Hippocampal formation (tissue), 2 donors: ENCODE measurements around the gene COL8A1.
A peak's percentile ranks its signal among the peaks of the same experiment; 100 is the strongest.
"Not testable (repeated sequence)": the region's sequence is repeated elsewhere in the genome, so short reads cannot be mapped to it uniquely, and the experiment has no call there.

Source experiments
- DNase-seq, 2 donors: peaks; one replicate each; lab custom pipeline; 2025; lab: John Stamatoyannopoulos, UW

The COL8A1 gene

DNA sequence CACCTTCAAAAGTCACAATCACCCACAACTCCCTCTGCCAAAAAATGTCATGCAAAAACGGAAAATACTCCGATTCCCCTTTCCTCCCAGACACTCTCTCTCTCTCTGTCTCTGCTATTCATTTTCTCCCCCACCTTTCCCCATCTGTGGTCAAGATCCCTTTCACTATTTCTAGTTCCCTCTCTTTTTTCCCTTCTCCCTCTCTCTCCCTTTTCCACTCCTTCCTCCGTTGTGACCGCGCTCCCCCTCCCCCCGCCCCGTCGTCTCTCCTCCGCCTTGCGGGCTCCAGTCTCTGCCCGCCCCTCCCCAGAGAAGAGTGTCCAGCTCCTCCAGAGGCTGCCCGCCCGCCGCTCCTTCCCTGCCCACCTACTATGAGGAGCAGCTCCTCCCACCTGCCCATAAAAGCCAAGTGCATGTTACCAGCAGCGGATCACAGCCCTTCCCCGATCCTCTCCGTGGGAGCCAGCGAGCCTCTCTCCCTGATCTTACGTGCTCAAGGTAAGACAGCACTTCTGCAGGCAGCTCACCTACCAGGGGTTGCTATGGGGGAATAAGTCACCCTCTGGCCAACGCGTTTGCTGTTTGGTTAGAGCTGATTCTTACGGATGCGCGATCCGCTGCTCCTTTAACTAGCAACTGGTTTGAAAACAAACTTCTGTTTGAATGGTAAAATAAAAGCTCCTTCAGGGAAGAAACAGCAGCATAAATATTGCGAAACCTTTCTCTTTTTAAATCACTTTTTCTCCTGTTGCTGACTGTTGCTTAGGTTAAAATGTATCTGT is at the start of gene COL8A1:
Gene COL8A1 (plus strand): TSS at position 428 of the 782 bp plus-strand sequence. CDS start 152,089 bp downstream, outside the sequence.
- no peak for DNase-seq

DNA sequence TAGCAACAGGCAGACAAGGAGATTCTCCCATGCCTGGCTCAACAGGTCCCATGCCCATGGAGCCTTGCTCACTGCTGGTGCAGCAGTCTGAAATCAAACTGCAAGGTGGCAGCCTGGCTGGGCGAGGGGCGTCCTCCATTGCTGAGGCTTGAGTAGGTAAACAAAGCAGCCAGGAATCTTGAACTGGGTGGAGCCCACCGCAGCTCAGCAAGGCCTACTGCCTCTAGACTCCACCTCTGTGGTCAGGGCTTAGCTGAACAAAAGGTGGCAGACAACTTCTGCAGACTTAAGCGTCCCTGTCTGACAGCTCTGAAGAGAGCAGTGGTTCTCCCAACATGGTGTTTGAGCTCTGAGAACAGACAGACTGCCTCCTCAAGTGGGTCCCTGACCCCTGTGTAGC is 49.2 kb upstream of the COL8A1 start:
- DNase-seq: not testable (repeated sequence)

DNA sequence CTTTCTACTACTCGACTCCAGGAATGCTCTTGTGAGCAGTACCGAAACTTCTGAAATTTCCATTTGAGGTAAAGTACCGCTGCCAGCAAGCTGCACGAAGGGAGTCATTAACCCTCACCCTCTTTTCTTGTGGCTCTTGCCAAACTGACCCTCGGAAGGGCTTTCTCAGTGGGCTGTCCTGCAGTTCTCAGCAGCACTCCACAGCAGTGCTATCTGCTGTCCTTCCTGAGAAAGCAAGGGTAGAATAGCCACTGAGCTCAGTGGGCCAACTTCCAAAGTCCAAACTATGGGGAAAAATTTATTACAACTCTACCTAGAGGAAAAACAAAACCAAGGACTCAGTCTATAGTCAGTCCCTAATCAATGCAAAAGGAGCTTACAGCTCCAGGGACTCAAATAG is 38.5 kb upstream of the COL8A1 start:
- no peak for DNase-seq

GRCh38 chr3:99601515-99601914 is 36.9 kb upstream of the COL8A1 start:
- DNase-seq: no peak

DNA sequence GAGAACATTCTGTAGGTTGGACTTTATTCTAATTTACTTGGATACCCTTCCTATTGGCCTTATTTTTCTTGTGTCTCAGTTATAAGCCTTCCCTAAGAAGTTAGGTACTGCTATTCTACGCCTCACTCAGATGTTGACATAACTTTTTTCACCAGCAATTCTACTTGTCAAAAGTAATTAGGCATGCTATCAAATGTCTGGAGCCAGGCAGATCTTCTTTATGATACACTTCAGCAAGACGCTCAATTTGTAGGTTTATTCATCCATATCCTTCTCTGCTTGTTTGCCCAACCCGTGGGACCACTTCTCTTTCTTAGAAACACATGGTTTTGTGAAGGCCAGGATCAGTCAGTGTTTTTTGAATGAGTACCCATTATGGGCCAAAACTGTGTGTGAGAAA is 36.2 kb upstream of the COL8A1 start:
- DNase-seq: no peak

DNA sequence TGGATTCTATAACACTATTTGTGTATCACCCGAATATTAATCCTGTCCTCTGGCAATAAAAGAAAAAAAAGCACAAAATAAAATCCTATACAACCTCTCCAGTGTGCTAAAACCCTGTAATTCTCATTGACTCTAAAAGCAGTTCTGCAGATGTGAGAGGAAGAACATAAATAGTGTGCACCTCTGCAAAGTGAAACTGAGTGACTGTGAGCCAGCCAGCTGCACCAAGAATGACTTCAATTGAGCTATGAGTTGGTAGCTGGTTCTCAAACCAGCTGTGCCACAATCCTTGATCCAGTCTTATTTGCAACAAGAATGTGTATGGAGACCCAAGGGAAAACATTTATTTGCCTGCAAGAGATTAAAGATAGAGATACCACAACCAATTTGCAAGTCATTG is 31.2 kb upstream of the COL8A1 start:
- no peak for DNase-seq

- no peak for DNase-seq
Measured at GRCh38 chr3:99614768-99615167, 23.6 kb upstream of the COL8A1 start.

- no peak for DNase-seq
Measured at GRCh38 chr3:99620077-99620767, 18.2 kb upstream of the COL8A1 start.

- no peak for DNase-seq
Measured at GRCh38 chr3:99620976-99621375, 17.4 kb upstream of the COL8A1 start.

DNA sequence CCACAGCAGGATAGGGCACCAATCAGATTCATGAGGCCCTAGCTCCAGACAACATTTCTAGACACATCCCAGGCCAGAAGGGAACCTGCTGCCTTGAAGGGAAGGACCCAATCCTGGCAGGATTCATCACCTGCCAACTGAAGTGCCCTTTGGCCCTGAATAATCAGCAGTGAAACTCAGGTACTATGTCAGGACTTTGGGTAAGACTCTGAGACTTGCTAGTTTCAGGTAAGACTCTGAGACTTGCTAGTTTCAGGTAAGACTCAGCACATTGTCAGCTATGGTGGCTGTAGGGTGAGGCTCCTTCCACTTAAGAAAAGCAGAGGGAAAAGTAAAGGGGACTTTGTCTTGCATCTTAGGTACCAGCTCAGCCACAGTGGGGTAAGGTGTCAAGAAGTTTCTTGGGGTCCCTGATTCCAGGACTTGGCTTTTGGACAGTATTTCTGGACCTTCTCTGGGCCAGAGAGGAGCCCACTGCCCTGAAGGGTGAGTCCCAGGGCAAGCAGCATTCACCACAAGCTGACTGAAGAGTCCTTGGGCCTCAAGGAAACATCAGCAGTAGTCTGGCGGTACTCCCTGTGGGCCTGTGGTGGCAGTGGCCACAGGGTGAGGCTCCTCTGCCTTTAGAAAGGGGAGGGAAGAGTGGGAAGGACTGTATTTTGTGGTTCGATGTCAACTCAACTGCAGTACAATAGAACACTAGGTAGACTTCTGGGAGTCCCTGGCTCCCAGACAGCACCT is 13.7 kb upstream of the COL8A1 start:
- no peak for DNase-seq

DNA sequence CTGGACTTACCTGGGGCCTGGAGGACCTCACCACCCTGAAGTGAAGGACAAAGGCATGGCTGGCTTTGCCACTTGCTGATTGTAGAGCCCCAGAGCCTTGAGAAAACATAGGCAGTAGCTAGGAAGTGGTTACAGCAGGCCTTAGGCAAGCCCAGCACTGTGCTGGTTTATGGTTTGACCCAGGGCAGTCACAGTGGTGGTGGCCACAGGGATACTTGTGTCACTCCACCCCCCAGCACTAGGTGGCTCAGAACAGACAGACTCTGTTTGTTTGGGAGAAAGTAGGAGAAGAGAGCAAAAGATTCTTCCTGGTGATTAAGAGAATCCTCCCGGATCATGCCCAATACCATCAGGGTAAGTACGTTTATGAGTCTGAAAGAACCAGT is 13.2 kb upstream of the COL8A1 start:
- DNase-seq: no peak

- DNase-seq: no peak
Measured at GRCh38 chr3:99625643-99626416, 12.6 kb upstream of the COL8A1 start.

DNA sequence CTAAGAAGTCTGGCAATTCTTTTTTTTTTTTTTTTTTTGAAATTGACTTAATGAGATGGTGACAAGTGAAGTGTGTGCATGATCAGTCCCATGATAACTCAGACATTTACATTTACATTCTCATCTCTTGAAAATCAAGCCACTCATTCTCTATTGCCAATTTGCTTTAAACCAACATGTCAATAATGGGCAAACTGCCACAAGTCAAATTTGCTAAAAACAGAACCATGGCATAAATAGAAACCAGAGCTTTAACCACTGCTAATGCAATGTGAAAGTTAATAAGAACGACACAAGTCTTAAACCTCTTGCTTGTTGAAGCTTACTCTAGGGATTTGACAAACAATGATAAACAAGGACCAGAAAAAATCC is 12.0 kb upstream of the COL8A1 start:
- DNase-seq: no peak

DNA sequence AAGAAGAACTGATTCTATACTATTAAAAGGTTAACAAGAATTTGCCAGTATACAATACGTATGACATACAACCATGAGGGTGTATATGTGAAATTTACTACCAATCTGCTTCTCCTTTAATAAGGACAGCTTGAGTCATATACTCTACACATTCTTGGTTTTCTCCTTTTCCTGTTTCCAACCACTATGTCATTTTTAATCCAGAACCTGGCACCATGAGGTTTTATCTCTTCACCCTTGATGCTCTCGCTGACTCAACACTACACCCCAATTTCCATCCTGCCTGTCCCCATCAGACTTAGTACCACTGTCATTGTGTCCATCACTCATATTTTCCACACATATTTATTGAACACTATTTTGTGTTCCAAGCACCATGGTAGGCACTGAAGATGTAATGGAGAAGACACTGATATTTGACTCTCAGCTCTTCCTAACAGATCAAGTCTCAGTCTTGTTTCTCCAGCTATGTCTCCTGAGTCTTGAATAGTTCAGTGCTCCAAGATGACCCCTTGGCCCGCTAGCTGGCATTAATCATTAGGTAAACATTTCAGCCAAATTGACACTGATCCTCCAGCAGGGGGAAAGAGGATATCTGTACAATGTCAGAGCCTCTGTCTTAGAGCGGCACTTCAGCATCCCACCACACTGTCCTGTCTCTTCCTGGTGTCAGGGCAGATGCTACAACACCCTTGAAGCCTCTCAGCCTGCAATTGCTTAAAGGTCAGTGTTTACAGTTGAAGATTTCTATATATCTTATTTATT is 11.2 kb upstream of the COL8A1 start:
- no peak for DNase-seq

- no peak for DNase-seq
Measured at GRCh38 chr3:99630815-99631214, 7.6 kb upstream of the COL8A1 start.

DNA sequence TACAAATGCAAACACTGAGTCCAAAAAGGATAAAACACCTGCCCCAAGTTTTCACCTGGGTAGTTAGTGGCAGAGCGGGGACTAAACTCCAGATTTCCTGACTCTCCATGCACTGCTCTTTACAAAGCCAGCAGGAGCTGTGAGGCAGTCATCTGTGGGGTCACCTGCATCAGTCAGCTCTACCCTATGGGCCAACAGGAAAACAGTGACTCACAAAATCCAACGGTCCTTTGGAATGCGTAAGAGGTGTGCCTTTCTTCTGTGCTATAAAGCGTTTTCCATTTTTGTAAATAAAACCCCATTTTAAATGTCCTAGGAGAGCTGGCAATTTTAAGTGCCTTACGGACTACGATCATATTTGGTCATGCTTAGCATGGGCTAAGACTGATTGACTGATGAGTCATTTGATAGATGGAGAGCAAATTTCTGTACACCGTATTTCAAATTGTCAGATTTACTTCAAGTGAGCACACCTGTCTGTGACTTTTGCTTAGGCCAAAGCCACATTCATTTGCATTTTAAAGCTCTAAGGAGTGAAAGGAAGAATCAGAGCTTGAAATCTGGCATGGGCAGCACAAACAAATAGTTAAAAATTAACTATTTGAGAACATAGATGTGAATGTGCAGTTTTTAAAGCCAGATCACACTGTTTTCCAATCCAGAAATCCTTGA is 4.4 kb upstream of the COL8A1 start:
- DNase-seq: no peak

DNA sequence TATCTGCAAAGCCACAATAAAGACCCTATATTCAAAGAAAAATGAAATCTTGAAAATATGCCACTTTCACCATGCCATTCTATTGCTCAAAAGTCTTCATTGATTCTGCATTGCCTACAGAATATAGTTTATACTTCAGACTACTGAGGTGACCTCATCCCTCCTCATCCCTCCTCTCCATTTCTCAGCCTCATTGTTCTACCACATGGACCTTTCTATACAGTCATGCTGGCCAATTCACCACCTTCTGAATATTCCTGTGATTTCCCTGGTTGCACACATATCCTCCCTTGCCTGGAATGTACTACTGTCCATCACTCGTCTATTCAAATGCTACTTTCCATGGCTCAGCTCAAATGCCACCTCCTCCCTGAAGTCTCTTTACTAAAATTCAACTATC is 3.5 kb upstream of the COL8A1 start:
- DNase-seq: no peak

GRCh38 chr3:99635348-99635747 is 3.0 kb upstream of the COL8A1 start:
- no peak for DNase-seq

DNA sequence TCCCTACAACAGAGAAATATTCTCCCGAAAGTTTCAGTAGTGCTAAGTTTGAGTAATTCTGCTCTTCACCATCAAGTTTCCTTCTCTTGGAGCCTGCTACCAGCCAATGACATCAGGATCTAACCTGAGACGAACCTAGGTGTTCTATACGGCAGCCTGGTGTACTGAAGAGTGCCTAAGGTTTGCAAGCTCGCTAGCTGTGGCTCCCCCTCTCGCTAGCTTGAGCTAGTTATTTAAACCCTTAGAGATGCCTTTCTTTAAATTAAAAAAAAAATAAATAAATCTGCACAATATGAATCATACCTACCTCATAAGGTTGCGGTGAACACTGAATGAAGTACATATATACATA is 1.4 kb upstream of the COL8A1 start:
- no peak for DNase-seq

DNA sequence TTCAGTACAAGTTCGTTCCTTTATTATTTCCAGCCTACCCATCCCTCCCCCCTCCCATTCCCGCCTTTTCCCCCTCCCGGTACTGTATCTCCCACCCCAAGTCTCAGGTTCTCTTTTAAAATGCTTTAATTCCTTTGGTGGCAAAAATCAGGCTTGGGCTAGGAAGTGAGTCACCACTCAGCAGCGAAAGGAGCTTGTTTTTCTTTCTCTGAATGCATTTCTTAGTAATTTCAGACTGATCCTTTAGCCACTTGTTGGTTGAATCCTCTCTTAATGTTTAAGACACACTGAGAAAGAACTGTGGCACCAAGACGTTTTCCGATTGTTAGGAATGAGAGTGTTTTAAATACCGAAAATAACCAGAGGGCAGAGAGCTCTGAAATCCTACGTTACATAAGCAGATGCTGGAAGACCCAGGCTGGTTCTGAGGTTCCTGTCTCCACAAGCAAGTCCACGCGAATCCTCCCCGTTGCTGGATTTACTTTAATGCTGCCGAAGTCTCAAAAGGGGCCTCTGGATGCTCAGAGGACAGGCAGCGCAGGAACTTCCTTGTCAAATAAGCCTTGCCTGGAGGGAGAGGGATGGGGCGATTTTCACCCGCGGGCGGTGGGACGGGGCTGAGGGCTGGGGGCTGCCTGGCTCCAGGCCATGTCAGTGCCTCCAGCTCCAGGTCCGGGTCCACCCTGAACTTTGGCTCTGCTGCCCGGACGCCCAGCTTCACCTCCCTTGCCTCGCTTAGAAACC is 854 bp upstream of the COL8A1 start:
- DNase-seq: peak in 1 of 2 donors; percentile 3
